Left lobe of liver (tissue), 2 donors: ENCODE measurements around the gene TESK1. TPM values are rescaled to one million over a fixed set of nuclear protein-coding genes. Genes with fewer than 3 reads are reported as not detected.
"Not testable (repeated sequence)": the region's sequence is repeated elsewhere in the genome, so short reads cannot be mapped to it uniquely, and the experiment has no call there.

ENCODE experiments used
- ATAC-seq: fragments of 200-7000 bp; cut with Tn5 transposase; one replicate; pipeline ENCODE4 v1.9.1; 2020; ENCODE audit warnings: mild to moderate bottlenecking, moderate library complexity
- DNase-seq: peaks from one replicate; pipeline ENCODE4 v3.0.0-alpha.2; 2020; ENCODE audit warnings: low spot score
- total RNA-seq: library from RNA; stranded (reverse); gene quantifications from one replicate; pipeline ENCODE4 v1.2.1, GENCODE V29; 2021
- donor health status: DM: no; HTN: no; CAD: no; lungs with moderate emphysema.
- donor health status: DM: no; HTN: yes; CAD: no.

TESK1 gene
- total RNA-seq, 1 donor from 2014 or later: 15.6 TPM

GRCh38 chr9:35645736-35646135 is 40.7 kb downstream of the TESK1 start:
- not testable (repeated sequence) for DNase-seq

GRCh38 chr9:35646153-35646532 is 41.1 kb downstream of the TESK1 start:
- ATAC-seq: peak; percentile 30
- DNase-seq: no peak

More at GRCh38 chr9:35645736-35646135, 40.7 kb downstream of the TESK1 start:
- not testable (repeated sequence) for ATAC-seq

DNA sequence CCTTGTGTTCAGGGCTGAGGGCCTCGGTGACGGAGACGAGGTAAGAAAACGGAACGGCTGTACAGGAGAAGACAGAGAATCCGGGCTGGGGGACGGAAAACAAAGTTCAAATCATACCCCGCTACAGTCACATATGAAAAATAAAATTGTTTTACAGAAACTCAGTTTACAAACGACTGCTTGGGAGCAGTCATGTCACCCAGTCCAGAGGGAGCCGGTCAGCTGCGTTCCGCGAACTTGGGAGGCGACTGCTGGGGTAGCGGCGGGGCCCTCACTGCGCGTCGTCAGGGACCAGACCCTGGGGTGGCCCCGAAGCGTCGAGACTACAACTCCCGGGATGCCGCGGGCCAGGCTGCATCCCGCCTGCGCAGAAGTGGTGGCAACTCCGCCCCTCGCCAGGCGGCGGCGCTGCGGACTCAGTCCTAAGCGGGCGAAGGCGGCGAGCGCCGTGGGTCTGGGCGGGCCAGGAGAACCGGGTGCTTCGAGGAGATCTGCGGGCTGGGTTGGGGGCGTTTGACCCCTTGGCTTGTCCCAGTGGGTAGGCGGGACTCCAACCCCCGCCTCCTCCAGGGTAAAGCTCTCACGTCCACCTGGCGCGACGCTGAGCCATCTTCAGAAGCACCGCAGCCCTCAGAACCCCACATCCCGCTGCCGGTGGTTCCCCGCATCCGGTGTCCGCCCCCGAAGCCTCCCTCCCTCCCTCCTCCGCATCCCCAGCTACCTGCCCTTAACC is 41.6 kb downstream of the TESK1 start:
- peak; percentile 99 for ATAC-seq
- DNase-seq: peak; percentile 93

DNA sequence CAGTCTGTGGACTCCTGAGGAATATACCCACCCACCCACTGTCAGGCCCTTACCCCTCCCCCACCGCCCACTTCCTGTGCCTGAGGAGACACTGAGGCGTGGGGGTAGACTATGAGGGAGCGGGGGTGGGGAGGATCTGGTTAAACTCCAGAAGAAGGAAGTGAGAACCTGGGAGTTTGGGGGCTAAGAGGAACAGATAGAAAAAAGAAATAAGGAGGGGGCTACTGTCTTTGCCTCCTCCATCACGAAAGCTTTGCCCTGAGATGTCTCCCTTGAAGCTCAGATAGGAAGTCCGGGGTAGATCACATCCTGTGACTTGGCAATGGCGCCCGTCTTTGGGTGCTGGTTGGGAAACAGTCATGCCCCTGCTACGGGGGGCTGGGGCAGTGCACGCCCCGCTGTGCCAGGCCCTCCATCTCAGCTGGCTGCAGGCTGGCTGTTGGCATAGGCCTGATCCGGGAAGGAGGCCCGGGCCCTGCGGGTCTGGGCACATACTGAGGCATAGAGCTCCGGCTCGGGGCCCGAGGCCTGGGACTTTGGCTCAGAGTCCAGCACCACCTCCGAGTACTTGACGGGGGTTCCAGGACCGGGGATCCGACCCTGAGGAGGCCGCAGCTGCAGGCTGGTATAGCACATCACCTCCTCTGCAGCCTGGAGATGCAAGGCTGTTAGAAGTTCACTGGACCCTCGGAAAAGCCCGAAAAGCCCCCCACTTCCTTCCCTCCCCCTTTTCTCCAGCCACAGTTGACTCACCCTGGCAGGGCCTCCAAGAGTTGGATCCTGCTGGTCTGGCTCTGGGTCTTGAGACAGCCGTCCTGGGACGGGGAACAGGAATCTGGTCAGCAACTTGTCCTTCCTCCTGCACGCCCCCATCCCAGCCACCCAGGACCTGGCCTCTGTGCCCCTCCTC is 44.6 kb downstream of the TESK1 start:
- ATAC-seq (no peak), DNase-seq (no peak)

DNA sequence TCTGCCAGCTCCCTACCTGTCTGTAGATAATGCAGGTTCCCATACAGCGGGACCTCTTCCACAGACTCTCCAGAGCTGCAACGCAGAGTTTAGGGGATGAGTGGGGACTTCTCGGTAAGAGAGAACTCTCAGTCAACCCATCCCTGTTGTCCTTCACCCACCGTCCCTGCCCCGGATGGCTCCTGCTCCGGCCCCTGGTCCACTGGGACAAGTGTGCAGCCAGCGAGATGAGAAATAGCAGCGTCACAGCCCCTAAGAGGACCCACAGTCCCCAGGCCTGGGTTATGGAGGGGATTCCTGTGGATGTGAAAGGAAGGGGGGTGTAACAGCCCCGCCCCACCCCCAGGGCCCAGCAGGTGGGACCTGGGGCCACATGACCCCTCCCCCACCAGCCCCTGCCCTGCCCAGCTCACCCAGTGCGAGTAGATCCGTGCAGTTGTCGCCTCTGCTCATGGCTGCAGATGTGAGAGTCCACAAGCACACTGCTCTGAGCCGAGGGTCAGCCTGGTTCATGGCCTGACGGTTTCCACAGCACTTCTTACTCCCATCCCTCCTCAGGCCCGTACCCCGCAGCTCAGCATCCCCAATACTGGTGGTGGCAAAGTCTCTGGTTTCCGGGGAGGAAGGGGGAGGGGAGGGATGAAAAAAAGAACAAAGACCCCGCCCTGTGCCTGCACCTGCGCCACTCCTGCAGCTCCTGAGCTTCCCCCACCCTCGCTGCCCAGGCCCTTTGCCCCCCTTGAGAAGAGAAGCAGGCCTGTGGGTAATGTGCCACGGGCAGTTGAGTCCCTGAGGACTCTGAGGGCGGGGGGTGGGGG is 45.5 kb downstream of the TESK1 start, which contains the start of gene SIT1:
Gene SIT1, minus strand, starts transcription at position 591 of the 818 bp plus-strand sequence. Its CDS starts 78 bp downstream, at position 513.
- no peak for DNase-seq
- ATAC-seq: no peak

DNA sequence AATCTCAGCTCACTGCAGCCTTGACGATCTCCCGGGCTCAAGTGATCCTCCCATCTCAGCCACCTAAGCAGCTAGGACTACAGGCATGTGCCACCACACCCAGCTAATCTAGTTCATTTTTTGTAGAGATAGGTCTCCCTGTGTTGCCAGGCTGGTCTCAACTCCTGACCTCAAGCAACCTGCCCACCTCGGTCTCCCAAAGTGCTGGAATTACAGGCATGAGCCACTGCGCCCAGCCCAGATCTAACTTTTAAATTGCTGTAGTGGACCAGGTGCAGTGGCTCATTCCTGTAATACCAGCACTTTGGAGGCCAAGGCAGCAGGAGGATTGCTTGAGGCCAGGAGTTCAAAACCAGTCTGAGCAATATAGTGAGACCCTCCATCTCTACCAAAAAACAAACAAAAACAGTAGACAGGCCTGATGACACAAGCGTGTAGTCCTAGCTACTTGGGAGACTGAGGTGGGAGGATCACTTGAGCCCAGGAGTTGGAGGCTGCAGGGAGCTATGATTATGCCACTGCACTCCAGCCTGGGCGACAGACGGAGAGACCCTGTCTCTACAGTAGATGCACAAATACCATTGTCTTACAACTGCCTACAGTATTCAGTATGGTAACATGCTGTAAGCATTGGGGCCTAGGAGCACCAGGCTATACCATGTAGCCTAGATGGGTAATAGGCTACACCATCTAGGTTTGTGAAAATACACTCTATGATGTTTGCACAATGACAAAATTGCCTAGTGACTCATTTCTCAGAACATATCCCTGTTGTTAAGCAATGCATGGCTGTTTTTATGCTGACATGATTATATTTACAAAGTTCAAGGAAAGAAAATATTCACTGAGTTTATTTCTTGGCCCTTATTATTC is 47.1 kb downstream of the TESK1 start:
- DNase-seq (no peak), ATAC-seq (peak; percentile 7)

DNA sequence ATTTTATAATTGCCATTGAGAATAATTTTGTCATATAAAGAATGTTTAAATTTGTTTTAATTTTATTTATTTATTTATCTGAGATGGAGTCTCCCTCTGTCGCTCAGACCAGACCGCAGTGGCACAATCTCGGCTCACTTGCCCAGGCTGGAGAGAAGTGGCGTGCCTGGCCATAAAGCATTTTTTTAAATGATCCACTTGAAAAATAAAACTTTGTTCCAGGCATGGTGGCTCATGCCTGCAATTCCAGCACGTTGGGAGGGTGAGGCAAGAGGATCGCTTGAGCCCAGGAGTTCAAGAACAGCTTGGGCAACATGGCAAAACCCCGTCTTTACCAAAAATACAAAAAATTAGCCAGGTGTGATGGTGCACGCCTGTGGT is 47.8 kb downstream of the TESK1 start:
- DNase-seq (no peak), ATAC-seq (no peak)

- ATAC-seq: no peak
- DNase-seq: no peak
These were observed 48.5 kb downstream of the TESK1 start for GRCh38 chr9:35653611-35654010.

DNA sequence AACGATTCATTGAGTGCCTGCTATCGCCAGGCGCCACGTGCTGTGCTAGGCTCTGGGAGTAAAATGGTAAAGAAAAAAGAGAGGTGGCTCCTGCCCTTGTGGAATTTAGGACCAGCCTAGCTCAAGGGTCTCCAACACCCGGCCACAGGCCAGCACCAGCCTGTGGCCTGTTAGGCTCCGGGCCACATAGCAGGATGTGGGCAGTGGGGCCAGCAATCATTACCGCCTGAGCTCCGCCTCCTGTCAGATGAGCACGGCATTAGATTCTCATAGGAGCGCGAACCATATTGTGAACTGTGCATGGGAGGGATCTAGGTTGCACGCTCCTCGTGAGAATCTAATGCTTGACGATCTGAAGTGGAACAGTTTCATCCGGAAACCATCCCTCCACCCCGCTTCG is 51.3 kb downstream of the TESK1 start:
- ATAC-seq: no peak
- no peak for DNase-seq

GRCh38 chr9:35656831-35657545 is 51.9 kb downstream of the TESK1 start:
- ATAC-seq (peak; percentile 5), DNase-seq (no peak)

GRCh38 chr9:35657546-35658136 is 52.6 kb downstream of the TESK1 start, which contains the start of gene RMRP:
TSS of gene RMRP (minus strand) at chr9:35658019.
- ATAC-seq (peak; percentile 86), DNase-seq (peak; percentile 99)

GRCh38 chr9:35658137-35658967 is 53.3 kb downstream of the TESK1 start, which contains the start of gene CCDC107:
TSS of gene CCDC107 (plus strand) at chr9:35658292. CDS start at chr9:35658380, 88 bp downstream.
- ATAC-seq (peak; percentile 85), DNase-seq (peak; percentile 89)

DNA sequence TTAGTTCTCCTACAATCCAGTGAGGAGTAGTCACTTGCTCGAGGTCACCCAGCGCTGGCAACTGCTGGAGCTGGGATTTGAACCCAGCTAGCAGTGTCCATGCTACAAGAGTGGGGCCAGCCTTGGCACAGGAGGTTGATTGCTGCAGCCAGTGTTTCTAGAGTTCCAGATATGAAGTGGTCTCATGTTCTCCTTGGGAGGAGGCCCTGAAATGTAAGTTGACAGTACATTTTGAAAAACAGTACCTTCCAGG is 53.8 kb downstream of the TESK1 start:
- peak; percentile 9 for ATAC-seq
- peak; percentile 53 for DNase-seq

GRCh38 chr9:35659340-35659739 is 54.3 kb downstream of the TESK1 start:
- DNase-seq: no peak
- no peak for ATAC-seq
